HCT116 (cell line): ENCODE data around the gene EIF2AK3. TPM values are rescaled to one million over a fixed set of nuclear protein-coding genes. Genes with fewer than 3 reads are reported as not detected.

Source experiments
- ATAC-seq: fragments of 200-7000 bp; cut with Tn5 transposase; 2 replicates; pipeline ENCODE4 v1.9.1; 2020; ENCODE audit warnings: mild to moderate bottlenecking, moderate library complexity
- BruUV-seq: library from RNA; stranded (reverse); fragments of 400-500 nt; replicated peaks from 2 replicates; lab custom pipeline; 2021; lab: Mats Ljungman, UMichigan
- CTCF ChIA-PET: fragments of 300-600 bp; sonication (Branson Sonifier 250); formaldehyde crosslinking; loops from one replicate; lab custom pipeline; 2021; ENCODE audit warnings: antibody characterized with exemption; lab: Charles Lee
- POLR2A ChIA-PET: fragments of 300-600, 350-600 bp; sonication (Branson Sonifier 250); formaldehyde crosslinking; loops from one replicate; lab custom pipeline; 2021; ENCODE audit warnings: antibody characterized with exemption; lab: Charles Lee
- RAD21 ChIA-PET, 2 experiments: fragments of 300-600 bp; sonication (Branson Sonifier 250); formaldehyde crosslinking; loops; one replicate each; lab custom pipeline; 2023; ENCODE audit warnings: low total read pairs in 2 of 2; ENCODE audit not compliant: uncharacterized antibody in 2 of 2, unreplicated experiment in 2 of 2, low non-redundant PET in 1 of 2; lab: Charles Lee
- DNase-seq: peaks from one replicate; pipeline ENCODE4 v3.0.0-alpha.2; 2010; ENCODE audit warnings: low read depth, low spot score
- H2AFZ ChIP-seq: fragments of 200-600 bp; shearing (Covaris generic), sonication (generic); 2 replicates; pipeline ENCODE4 v1.6.1; 2017; ENCODE audit warnings: low read depth, mixed run types, mixed read lengths, antibody characterized with exemption, low read length; ENCODE audit not compliant: poor library complexity, severe bottlenecking
- H3K27ac ChIP-seq: 2 replicates; pipeline ENCODE4 v1.5.1; 2012; ENCODE audit warnings: low read depth, low read length
- H3K27me3 ChIP-seq: fragments of 200-600 bp; sonication (generic); 2 replicates; pipeline ENCODE4 v1.6.1; 2016; ENCODE audit warnings: mixed run types, low read length, mixed read lengths; ENCODE audit not compliant: insufficient read depth
- H3K36me3 ChIP-seq, 2 experiments: fragments of 200-500 bp in 1 of 2; fragments of 200-600 bp in 1 of 2; sonication (Bioruptor generic) in 1 of 2; sonication (generic) in 1 of 2; 2 replicates each; pipeline versions ENCODE4 v1.5.1 to v1.6.1; 2014 to 2016; ENCODE audit warnings: low read length in 2 of 2, inconsistent platforms in 1 of 2, mixed read lengths in 1 of 2, mixed run types in 1 of 2; ENCODE audit not compliant: insufficient read depth in 2 of 2, control insufficient read depth in 1 of 2
- H3K4me1 ChIP-seq, 2 experiments: fragments of 200-600 bp in 1 of 2; sonication (generic) in 1 of 2; 2 replicates each; pipeline versions ENCODE4 v1.5.1 to v1.6.1; 2012 to 2017; ENCODE audit warnings: low read length in 2 of 2, inconsistent platforms in 1 of 2, mild to moderate bottlenecking in 1 of 2, mixed read lengths in 1 of 2, mixed run types in 1 of 2, moderate library complexity in 1 of 2; ENCODE audit not compliant: insufficient read depth in 2 of 2, control insufficient read depth in 1 of 2
- H3K4me2 ChIP-seq: fragments of 200-600 bp; sonication (generic); 2 replicates; pipeline ENCODE4 v1.6.1; 2017; ENCODE audit warnings: mixed run types, low read length, mixed read lengths
- H3K4me3 ChIP-seq, 2 experiments: fragments of 200-600 bp in 1 of 2; sonication (generic) in 1 of 2; replicated peaks in 1 of 2; 2 replicates each; pipeline ENCODE4 v1.5.1; 2011 to 2016; ENCODE audit warnings: low read length in 2 of 2, control low read depth in 1 of 2, low read depth in 1 of 2, mild to moderate bottlenecking in 1 of 2, mixed read lengths in 1 of 2, mixed run types in 1 of 2
- H3K79me2 ChIP-seq: fragments of 200-600 bp; sonication (generic); 2 replicates; pipeline ENCODE4 v1.6.1; 2017; ENCODE audit warnings: mild to moderate bottlenecking, mixed run types, low read length, moderate library complexity, mixed read lengths; ENCODE audit not compliant: insufficient read depth
- H3K9ac ChIP-seq: fragments of 200-600 bp; sonication (generic); 2 replicates; pipeline ENCODE4 v1.6.1; 2016; ENCODE audit warnings: low read length, mixed read lengths
- H3K9me2 ChIP-seq: fragments of 200-600 bp; sonication (generic), shearing (Covaris generic); 2 replicates; pipeline ENCODE4 v1.6.1; 2017; ENCODE audit warnings: mixed run types, mild to moderate bottlenecking, moderate library complexity; ENCODE audit not compliant: insufficient read depth
- H3K9me3 ChIP-seq, 2 experiments: fragments of 200-500 bp in 1 of 2; fragments of 200-600 bp in 1 of 2; sonication (Bioruptor generic) in 1 of 2; sonication (generic) in 1 of 2; 2 replicates each; pipeline ENCODE4 v1.6.1; 2014 to 2017; ENCODE audit warnings: low read length in 2 of 2, mixed read lengths in 2 of 2, inconsistent platforms in 1 of 2, low read depth in 1 of 2, mild to moderate bottlenecking in 1 of 2, mixed run types in 1 of 2, moderate library complexity in 1 of 2; ENCODE audit not compliant: control insufficient read depth in 1 of 2, insufficient read depth in 1 of 2
- H4K20me1 ChIP-seq: fragments of 200-600 bp; sonication (generic), shearing (Covaris generic); 2 replicates; pipeline ENCODE4 v1.6.1; 2017; ENCODE audit warnings: mixed run types, mild to moderate bottlenecking, moderate library complexity; ENCODE audit not compliant: insufficient read depth
- EGR1 ChIP-seq: IDR thresholded peaks from 2 replicates; pipeline ENCODE4 v1.6.1; 2012; ENCODE audit warnings: low read depth
- ELF1 ChIP-seq: IDR thresholded peaks from 2 replicates; pipeline ENCODE4 v1.6.1; 2012; ENCODE audit warnings: low read depth, borderline replicate concordance
- FOSL1 ChIP-seq: IDR thresholded peaks from 2 replicates; pipeline ENCODE4 v1.6.1; 2012; ENCODE audit warnings: low read depth
- JUND ChIP-seq: IDR thresholded peaks from 2 replicates; pipeline ENCODE4 v1.6.1; 2012
- POLR2AphosphoS5 ChIP-seq: IDR thresholded peaks from 2 replicates; pipeline ENCODE4 v1.6.1; 2011; ENCODE audit warnings: mild to moderate bottlenecking, low read depth, low read length, moderate library complexity
- SP1 ChIP-seq: IDR thresholded peaks from 2 replicates; pipeline ENCODE4 v1.6.1; 2012; ENCODE audit warnings: low read depth
- intact Hi-C: fragments of 100-400 bp; cut with micrococcal nuclease; formaldehyde crosslinking; loops from 2 replicates; pipeline ENCODE4 v1.10.0; 2022
- total RNA-seq: library from RNA; stranded (reverse); gene quantifications from one replicate; pipeline ENCODE4 v1.2.1, GENCODE V29; 2021; ENCODE audit not compliant: unreplicated experiment
- TF ChIP-seq, protein P1 (sequence below): IDR thresholded peaks from 2 replicates; pipeline ENCODE4 v1.6.1; 2011; ENCODE audit warnings: mild to moderate bottlenecking, low read length, moderate library complexity; ENCODE audit not compliant: insufficient replicate concordance; ENCODE audit errors: extremely low read depth
- TF ChIP-seq, protein P2 (sequence below), 3 experiments: fragments of 200-600 bp in 1 of 3; sonication (generic) in 1 of 3; IDR thresholded peaks in 2 of 3; conservative IDR thresholded peaks in 1 of 3; 2 replicates each; pipeline ENCODE4 v1.5.1; 2012 to 2017; ENCODE audit warnings: low read depth in 2 of 3, low read length in 2 of 3, antibody characterized with exemption in 1 of 3, borderline replicate concordance in 1 of 3, control low read depth in 1 of 3, mild to moderate bottlenecking in 1 of 3, mixed read lengths in 1 of 3, mixed run types in 1 of 3, moderate library complexity in 1 of 3; ENCODE audit not compliant: insufficient read depth in 1 of 3

The EIF2AK3 gene
- total RNA-seq, 1 experiment from 2014 or later = 8.9 TPM

DNA sequence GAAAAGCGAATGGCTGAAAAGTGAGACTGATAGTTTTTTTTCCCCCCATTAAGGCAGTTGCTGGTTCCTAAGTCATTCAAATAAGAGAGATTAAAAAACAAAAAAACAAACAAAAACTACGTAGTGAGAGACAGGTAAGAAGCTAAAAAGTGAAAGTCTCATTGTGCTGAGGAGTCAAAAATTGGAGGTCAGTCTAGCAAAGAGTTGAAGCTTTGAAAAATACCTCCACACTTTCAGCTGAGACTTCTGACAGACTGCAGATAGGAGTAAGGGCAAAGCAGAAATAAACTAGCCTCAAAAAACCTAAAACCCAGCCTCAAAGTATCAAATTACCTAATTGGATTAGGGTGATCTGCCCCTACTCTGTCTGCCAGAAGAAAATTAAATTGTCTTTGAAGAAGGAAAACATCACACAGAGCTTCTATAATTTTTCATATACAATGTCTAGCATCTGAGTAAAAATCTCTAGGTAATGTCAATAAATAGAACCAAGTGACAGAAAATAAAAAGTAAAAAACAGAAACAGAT is 10.9 kb upstream of the EIF2AK3 start:
- CTCF ChIA-PET = no interaction called here
- no TSS peak for BruUV-seq
- Histone ChIP-seq H3K9me2 (no peaks in the 10 kb centered on the region), H3K9ac (no peak overlapping the region), H3K36me3 (no peaks in the 10 kb centered on the region), H3K4me1 (peaks cover 12 to 15% of the 10 kb centered on the region in 2 experiments; a peak in 3 of 4 replicates), H3K27me3 (no peaks in the 10 kb centered on the region), H3K9me3 (no peaks in the 10 kb centered on the region), H3K4me2 (peak overlapping the region; percentile 38), H3K79me2 (no peaks in the 10 kb centered on the region), H4K20me1 (no peaks in the 10 kb centered on the region), H2AFZ (no peak overlapping the region), H3K27ac (no peak overlapping the region), H3K4me3 (no peak overlapping the region)
- TF ChIP-seq JUND (no peak), ELF1 (no peak), EGR1 (peak; percentile 28; the same call in 1 of the 2 replicates), SP1 (no peak), FOSL1 (no peak), POLR2AphosphoS5 (no peak)
- TF ChIP-seq, protein P1, sequence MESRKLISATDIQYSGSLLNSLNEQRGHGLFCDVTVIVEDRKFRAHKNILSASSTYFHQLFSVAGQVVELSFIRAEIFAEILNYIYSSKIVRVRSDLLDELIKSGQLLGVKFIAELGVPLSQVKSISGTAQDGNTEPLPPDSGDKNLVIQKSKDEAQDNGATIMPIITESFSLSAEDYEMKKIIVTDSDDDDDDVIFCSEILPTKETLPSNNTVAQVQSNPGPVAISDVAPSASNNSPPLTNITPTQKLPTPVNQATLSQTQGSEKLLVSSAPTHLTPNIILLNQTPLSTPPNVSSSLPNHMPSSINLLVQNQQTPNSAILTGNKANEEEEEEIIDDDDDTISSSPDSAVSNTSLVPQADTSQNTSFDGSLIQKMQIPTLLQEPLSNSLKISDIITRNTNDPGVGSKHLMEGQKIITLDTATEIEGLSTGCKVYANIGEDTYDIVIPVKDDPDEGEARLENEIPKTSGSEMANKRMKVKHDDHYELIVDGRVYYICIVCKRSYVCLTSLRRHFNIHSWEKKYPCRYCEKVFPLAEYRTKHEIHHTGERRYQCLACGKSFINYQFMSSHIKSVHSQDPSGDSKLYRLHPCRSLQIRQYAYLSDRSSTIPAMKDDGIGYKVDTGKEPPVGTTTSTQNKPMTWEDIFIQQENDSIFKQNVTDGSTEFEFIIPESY = no peak
- TF ChIP-seq, protein P2, sequence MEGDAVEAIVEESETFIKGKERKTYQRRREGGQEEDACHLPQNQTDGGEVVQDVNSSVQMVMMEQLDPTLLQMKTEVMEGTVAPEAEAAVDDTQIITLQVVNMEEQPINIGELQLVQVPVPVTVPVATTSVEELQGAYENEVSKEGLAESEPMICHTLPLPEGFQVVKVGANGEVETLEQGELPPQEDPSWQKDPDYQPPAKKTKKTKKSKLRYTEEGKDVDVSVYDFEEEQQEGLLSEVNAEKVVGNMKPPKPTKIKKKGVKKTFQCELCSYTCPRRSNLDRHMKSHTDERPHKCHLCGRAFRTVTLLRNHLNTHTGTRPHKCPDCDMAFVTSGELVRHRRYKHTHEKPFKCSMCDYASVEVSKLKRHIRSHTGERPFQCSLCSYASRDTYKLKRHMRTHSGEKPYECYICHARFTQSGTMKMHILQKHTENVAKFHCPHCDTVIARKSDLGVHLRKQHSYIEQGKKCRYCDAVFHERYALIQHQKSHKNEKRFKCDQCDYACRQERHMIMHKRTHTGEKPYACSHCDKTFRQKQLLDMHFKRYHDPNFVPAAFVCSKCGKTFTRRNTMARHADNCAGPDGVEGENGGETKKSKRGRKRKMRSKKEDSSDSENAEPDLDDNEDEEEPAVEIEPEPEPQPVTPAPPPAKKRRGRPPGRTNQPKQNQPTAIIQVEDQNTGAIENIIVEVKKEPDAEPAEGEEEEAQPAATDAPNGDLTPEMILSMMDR (IDR thresholded peaks at IDR 0.05 in 2 of 3, conservative IDR thresholded peaks at IDR 0.05 in 1 of 3; ENCODE audit: borderline replicate concordance in 1 of 3, insufficient read depth in 1 of 3, low read depth in 2 of 3, low read length in 2 of 3) = no peak
- no peak for DNase-seq
- RAD21 ChIA-PET = no interaction called here
- intact Hi-C loops = no loop called here
- POLR2A ChIA-PET = no interaction called here
- ATAC-seq = no peak
